Prostate gland (tissue), 2 donors: Measurements from ENCODE around the gene CHPT1. TPM values are rescaled to one million over a fixed set of nuclear protein-coding genes. Genes with fewer than 3 reads are reported as not detected.

Experiments used
- DNase-seq: peaks from one replicate; pipeline ENCODE4 v3.0.0-alpha.2; 2019; ENCODE audit warnings: low spot score
- H3K27ac ChIP-seq, 2 donors: fragments of 200-600 bp; sonication (generic); 2 replicates each; pipeline ENCODE4 v1.5.1; 2017 to 2019
- H3K27me3 ChIP-seq: fragments of 200-600 bp; sonication (generic); replicated peaks from 2 replicates; pipeline ENCODE4 v1.5.1; 2019; ENCODE audit not compliant: insufficient read depth
- H3K36me3 ChIP-seq, 2 donors: fragments of 200-600 bp; sonication (generic); 1 replicate in 1 of 2; 2 replicates in 1 of 2; pipeline versions ENCODE4 v1.5.1 to v1.8.1; 2017 to 2019
- H3K4me1 ChIP-seq: fragments of 200-600 bp; sonication (generic); replicated peaks from 2 replicates; pipeline ENCODE4 v1.5.1; 2019
- H3K4me3 ChIP-seq, 2 donors: fragments of 200-600 bp; sonication (generic); 2 replicates each; pipeline ENCODE4 v1.5.1; 2017 to 2019
- H3K9me3 ChIP-seq: fragments of 200-600 bp; sonication (generic); 2 replicates; pipeline ENCODE4 v1.5.1; 2017
- CTCF ChIP-seq, 4 experiments: fragments of 200-600 bp in 2 of 4; fragments of 450-650 bp in 2 of 4; sonication (generic) in 2 of 4; IDR thresholded peaks; 1 replicate in 3 of 4; 2 replicates in 1 of 4; pipeline ENCODE4 v1.5.1; 2016 to 2019; ENCODE audit warnings: antibody characterized with exemption in 4 of 4, mild to moderate bottlenecking in 2 of 4, moderate library complexity in 2 of 4
- POLR2A ChIP-seq: fragments of 450-650 bp; IDR thresholded peaks from one replicate; pipeline ENCODE4 v1.6.1; 2016; ENCODE audit warnings: antibody characterized with exemption, mild to moderate bottlenecking
- POLR2AphosphoS5 ChIP-seq: sonication (generic); formaldehyde crosslinking; IDR thresholded peaks from one replicate; pipeline ENCODE4 v1.6.1; 2017; ENCODE audit warnings: antibody characterized with exemption
- whole genome bisulfite sequencing: methylation state at CpG from one replicate; pipeline ENCODE4 v1.1.5; 2018; 5-methylcytosine and 5-hydroxymethylcytosine counted together
- intact Hi-C: fragments of 100-400 bp; cut with DNase I; formaldehyde crosslinking; loops from one replicate; pipeline ENCODE4 v1.14.2; 2022
- total RNA-seq, 2 donors: library from RNA; depleted of rRNA; stranded (reverse); fragments of >200 nt; gene quantifications; one replicate each; pipeline ENCODE4 v1.1.0, GENCODE V29; 2016

The CHPT1 gene
- total RNA-seq, 2 donors from 2014 or later, result 106 to 129 TPM

- Histone ChIP-seq H3K27me3 (no peaks in the 10 kb centered on the region), H3K27ac (peak overlapping the region; percentile 86 to 90), H3K4me3 (peak overlapping the region; percentile 83 to 91), H3K9me3 (no peaks in the 10 kb centered on the region), H3K4me1 (no peaks in the 10 kb centered on the region), H3K36me3 (no peaks in the 10 kb centered on the region)
- peak; percentile 45 for DNase-seq
- 25% methylated on average over 18 of the region's 18 CpGs for WGBS
- intact Hi-C loops, result loop anchor here (5.0 kb wide), 2 partner anchors 79 to 289 kb away; partner anchors contain the start of gene ARL1
- TF ChIP-seq CTCF (IDR thresholded peaks at IDR 0.05) (no peak), POLR2AphosphoS5 (peak; percentile 6), POLR2A (no peak)
Measured at GRCh38 chr12:101696251-101697196, 916 bp upstream of the CHPT1 start.

GRCh38 chr12:101697930-101698799 lies 725 bp downstream of the CHPT1 start:
- TF ChIP-seq POLR2AphosphoS5, result peak; percentile 32
- no peak for TF ChIP-seq CTCF (IDR thresholded peaks at IDR 0.05)
- TF ChIP-seq POLR2A, result peak; percentile 16
- peak; percentile 55 for DNase-seq
- no peaks in the 10 kb centered on the region for H3K27me3 ChIP-seq
- H3K4me1 ChIP-seq, result no peaks in the 10 kb centered on the region
- peak overlapping the region; percentile 86 to 90 for H3K27ac ChIP-seq
- H3K36me3 ChIP-seq, result no peaks in the 10 kb centered on the region
- no peaks in the 10 kb centered on the region for H3K9me3 ChIP-seq
- peak overlapping the region; percentile 83 to 91 for H3K4me3 ChIP-seq
- intact Hi-C loops, result loop anchor here (5.0 kb wide), 2 partner anchors 81 to 291 kb away; partner anchors contain the start of gene ARL1
- WGBS, result under 1% methylated on average over 17 of the region's 67 CpGs

- intact Hi-C loops, result loop anchor here (5.0 kb wide), 2 partner anchors 82 to 292 kb away; partner anchors contain the start of gene ARL1
- peak overlapping the region; percentile 83 to 91 for H3K4me3 ChIP-seq
- no peaks in the 10 kb centered on the region for H3K4me1 ChIP-seq
- TF ChIP-seq POLR2AphosphoS5 (no peak), CTCF (IDR thresholded peaks at IDR 0.05) (peak in 1 of 4 experiments; percentile 15), POLR2A (no peak)
- DNase-seq, result no peak
- H3K27ac ChIP-seq, result peak overlapping the region; percentile 86 to 90
- no peaks in the 10 kb centered on the region for H3K27me3 ChIP-seq
- H3K36me3 ChIP-seq, result no peaks in the 10 kb centered on the region
- WGBS, result 73% methylated on average over 12 of the region's 12 CpGs
- no peaks in the 10 kb centered on the region for H3K9me3 ChIP-seq
Measured at GRCh38 chr12:101698800-101699347, 1.4 kb downstream of the CHPT1 start.

GRCh38 chr12:101700299-101700820 lies 2.9 kb downstream of the CHPT1 start:
- 71% methylated on average over 2 of the region's 2 CpGs for WGBS
- intact Hi-C loops, result no loop called here
- no peak overlapping the region for H3K27ac ChIP-seq
- H3K4me3 ChIP-seq, result no peak overlapping the region
- TF ChIP-seq POLR2A, result no peak
- TF ChIP-seq POLR2AphosphoS5, result no peak
- TF ChIP-seq CTCF (IDR thresholded peaks at IDR 0.05), result no peak
- H3K27me3 ChIP-seq, result no peaks in the 10 kb centered on the region
- H3K36me3 ChIP-seq, result no peaks in the 10 kb centered on the region
- no peaks in the 10 kb centered on the region for H3K9me3 ChIP-seq
- DNase-seq, result no peak
- H3K4me1 ChIP-seq, result no peaks in the 10 kb centered on the region
